Testis (tissue), 3 donors: Measurements from ENCODE around the gene ZNF414. TPM values are rescaled to one million over a fixed set of nuclear protein-coding genes. Genes with fewer than 3 reads are reported as not detected.
A peak's percentile ranks its signal among the peaks of the same experiment; 100 is the strongest.

ENCODE experiments used
- DNase-seq: peaks from one replicate; pipeline ENCODE4 v3.0.0-alpha.2; 2019
- H3K27ac ChIP-seq, 2 donors: fragments of 200-600 bp; sonication (generic); one replicate each; pipeline ENCODE4 v1.5.1; 2019
- H3K27me3 ChIP-seq: fragments of 200-600 bp; sonication (generic); one replicate; pipeline ENCODE4 v1.5.1; 2019
- H3K36me3 ChIP-seq: fragments of 200-600 bp; sonication (generic); one replicate; pipeline ENCODE4 v1.5.1; 2017; ENCODE audit warnings: low read depth; ENCODE audit errors: missing control alignments
- H3K4me1 ChIP-seq: fragments of 200-600 bp; sonication (generic); one replicate; pipeline ENCODE4 v1.5.1; 2019
- H3K4me3 ChIP-seq, 2 donors: fragments of 200-600 bp; sonication (generic); one replicate each; pipeline ENCODE4 v1.5.1; 2017 to 2019
- H3K9me3 ChIP-seq: fragments of 200-600 bp; sonication (generic); one replicate; pipeline ENCODE4 v1.5.1; 2017
- CTCF ChIP-seq, 3 experiments: fragments of 450-650 bp in 2 of 3; fragments of 200-600 bp in 1 of 3; sonication (generic) in 1 of 3; IDR thresholded peaks; one replicate each; pipeline ENCODE4 v1.5.1; 2016 to 2019; ENCODE audit warnings: antibody characterized with exemption in 3 of 3, mild to moderate bottlenecking in 2 of 3, moderate library complexity in 1 of 3
- POLR2A ChIP-seq: fragments of 450-650 bp; IDR thresholded peaks from one replicate; pipeline ENCODE4 v1.6.1; 2017; ENCODE audit warnings: antibody characterized with exemption, mild to moderate bottlenecking, moderate library complexity
- WGBS, 2 donors: methylation state at CpG; one replicate each; pipeline ENCODE4 v1.1.5; 2018; 5-methylcytosine and 5-hydroxymethylcytosine counted together
- intact Hi-C: fragments of 100-400 bp; cut with DNase I; formaldehyde crosslinking; loops from one replicate; pipeline ENCODE4 v1.15.1; 2023; ENCODE audit warnings: low total_unique reads
- polyA plus RNA-seq: library from polyadenylated mRNA; stranded (reverse); fragments of 350-450 nt; fragmentation: Illumina TruSeq; extraction: RNeasy Lipid Tissue Mini Kit (QIAGEN cat#74804); gene quantifications from one replicate; pipeline ENCODE4 v1.2.3, GENCODE V29; 2014; ENCODE audit warnings: low read depth, low replicate concordance; ENCODE audit not compliant: insufficient read depth
- total RNA-seq, 2 donors: library from RNA; depleted of rRNA; stranded (reverse); fragments of >200 nt; gene quantifications; one replicate each; pipeline ENCODE4 v1.2.3, GENCODE V29; 2016

ZNF414 gene
- total and polyA plus RNA-seq, 3 donors from 2014 or later: 33.9 to 46.8 (median 35.8) TPM

GRCh38 chr19:8513036-8513686, 806 bp downstream of the ZNF414 start:
- Histone ChIP-seq H3K4me1 (peaks cover 8% of the 10 kb centered on the region), H3K36me3 (no peaks in the 10 kb centered on the region), H3K4me3 (peak overlapping the region; percentile 77 to 92), H3K27ac (peak overlapping the region; percentile 94 to 99), H3K27me3 (no peaks in the 10 kb centered on the region), H3K9me3 (no peaks in the 10 kb centered on the region)
- WGBS, 2 donors: 30 to 38% methylated on average over 15 to 18 of the region's 19 CpGs
- TF ChIP-seq CTCF (IDR thresholded peaks at IDR 0.05) (peak in 1 of 3 experiments; percentile 1), POLR2A (no peak)
- no peak for DNase-seq
- intact Hi-C loops: no loop called here

DNA sequence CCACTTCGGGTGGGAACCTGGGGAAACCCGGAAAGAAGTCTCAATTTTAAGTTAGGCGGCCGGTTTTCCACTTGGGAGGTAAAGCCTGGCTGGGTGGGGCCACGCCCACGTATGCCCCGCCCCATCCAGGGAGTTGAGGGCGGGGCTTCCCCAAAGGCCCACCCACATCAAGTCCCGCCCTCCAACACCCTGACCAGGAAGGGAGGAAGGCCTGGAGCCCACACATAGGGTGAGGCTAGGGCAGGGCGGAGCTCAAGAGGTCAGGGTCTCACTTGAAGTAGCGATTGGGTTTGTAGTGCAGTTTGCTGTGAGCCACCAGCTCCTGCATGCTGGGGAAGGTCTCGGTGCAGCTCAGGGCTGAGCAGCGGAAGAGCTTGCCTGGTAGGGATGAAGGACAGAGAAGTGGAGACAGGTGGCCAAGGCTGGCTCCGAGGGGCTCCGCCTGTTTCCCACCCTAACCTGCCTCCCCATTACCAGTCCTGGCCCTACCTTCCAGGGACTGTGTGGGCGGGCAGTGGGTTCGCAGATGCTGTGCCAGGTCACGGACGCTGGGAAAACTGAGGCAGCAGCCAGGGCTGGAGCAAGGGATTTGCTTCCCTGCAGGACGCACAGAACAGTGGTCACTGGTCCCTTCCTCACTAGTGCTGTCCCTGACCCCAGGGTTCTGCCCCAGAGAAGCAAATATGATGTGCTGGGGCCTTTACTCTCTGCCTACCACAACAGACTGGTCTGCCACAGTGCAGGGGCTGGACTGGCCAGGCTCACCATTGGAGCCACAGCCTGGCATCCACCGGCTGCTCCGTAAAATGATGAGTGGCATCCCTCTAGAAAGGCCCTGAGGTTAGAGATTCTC, 1.6 kb downstream of the ZNF414 start:
- 63 to 74% methylated on average over 20 to 22 of the region's 22 CpGs for WGBS, 2 donors
- peak; percentile 44 for DNase-seq
- no peak for TF ChIP-seq POLR2A
- TF ChIP-seq CTCF (IDR thresholded peaks at IDR 0.05): no peak
- Histone ChIP-seq H3K27me3 (no peaks in the 10 kb centered on the region), H3K36me3 (no peaks in the 10 kb centered on the region), H3K9me3 (no peaks in the 10 kb centered on the region), H3K4me3 (peak overlapping the region; percentile 29 to 47), H3K27ac (peak overlapping the region in 1 of 2 donors; percentile 99), H3K4me1 (peaks cover 8% of the 10 kb centered on the region)
- intact Hi-C loops: no loop called here

DNA sequence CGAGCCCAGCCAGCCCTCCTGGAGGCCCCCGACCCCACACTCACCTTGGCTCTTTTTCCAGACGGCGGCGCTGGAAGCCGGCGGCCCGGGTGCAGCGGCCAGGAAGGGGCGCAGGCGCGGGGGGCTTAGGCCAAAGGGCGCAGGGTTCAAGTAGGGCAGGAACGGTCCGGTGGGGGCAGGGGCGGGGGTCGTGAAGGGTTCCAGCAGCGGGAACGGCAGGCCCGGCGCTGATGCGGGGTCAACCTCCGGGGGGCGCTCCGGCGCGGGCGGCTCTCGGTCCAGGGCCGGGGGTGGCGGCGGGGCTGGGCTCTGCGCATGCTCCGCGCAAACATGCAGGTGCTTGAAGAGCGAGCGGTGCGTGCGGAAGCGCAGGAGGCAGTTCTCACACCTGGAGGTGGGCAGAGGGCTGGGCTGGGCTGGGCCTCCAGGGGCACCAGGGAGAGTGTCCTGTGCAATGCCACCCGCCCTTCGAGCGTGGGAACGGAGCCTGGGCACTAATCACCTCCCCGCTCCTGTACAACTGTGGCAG, 2.3 kb downstream of the ZNF414 start:
- H3K4me3 ChIP-seq: peak overlapping the region; percentile 29 to 47
- H3K27me3 ChIP-seq: no peaks in the 10 kb centered on the region
- intact Hi-C loops: no loop called here
- H3K4me1 ChIP-seq: peaks cover 10% of the 10 kb centered on the region
- no peaks in the 10 kb centered on the region for H3K9me3 ChIP-seq
- TF ChIP-seq CTCF (IDR thresholded peaks at IDR 0.05) (no peak), POLR2A (no peak)
- peak; percentile 34 for DNase-seq
- WGBS, 2 donors: 41 to 68% methylated on average over 37 to 45 of the region's 45 CpGs
- H3K36me3 ChIP-seq: no peaks in the 10 kb centered on the region
- no peak overlapping the region for H3K27ac ChIP-seq

GRCh38 chr19:8510589-8511115, 3.3 kb downstream of the ZNF414 start:
- H3K36me3 ChIP-seq: no peaks in the 10 kb centered on the region
- intact Hi-C loops: no loop called here
- no peaks in the 10 kb centered on the region for H3K27me3 ChIP-seq
- no peak for DNase-seq
- 52 to 60% methylated on average over 14 to 24 of the region's 52 CpGs for whole genome bisulfite sequencing, 2 donors
- peak overlapping the region; percentile 29 to 47 for H3K4me3 ChIP-seq
- H3K9me3 ChIP-seq: no peaks in the 10 kb centered on the region
- H3K27ac ChIP-seq: no peak overlapping the region
- TF ChIP-seq POLR2A: no peak
- no peak for TF ChIP-seq CTCF (IDR thresholded peaks at IDR 0.05)
- H3K4me1 ChIP-seq: peaks cover 16% of the 10 kb centered on the region
